Heart left ventricle (tissue), 13 donors: ENCODE data around the gene WFDC12.

Experiments
- POLR2A ChIP-seq, 2 donors: fragments of 450-650 bp; IDR thresholded peaks; one replicate each; pipeline ENCODE4 v1.6.1; 2017; ENCODE audit warnings: antibody characterized with exemption in 2 of 2, mild to moderate bottlenecking in 2 of 2, moderate library complexity in 2 of 2
- TF ChIP-seq, protein P1 (sequence below), 12 donors: fragments of 200-600 bp; sonication (generic) in 4 of 12; IDR thresholded peaks; one replicate each; pipeline versions ENCODE4 v1.5.0 to v1.8.0; 2018 to 2022; ENCODE audit warnings: antibody characterized with exemption in 12 of 12, mild to moderate bottlenecking in 5 of 12
- donor health status: ischemic (EF 13 %, LVEDD 7.1; RV severe dilation, severe dysfunction).
- donor health status: DM: no; HTN: yes; CAD: no.
- donor health status: DM: no; HTN: no; CAD: no.
- donor health status: ischemic (EF 25% LVEDD 6.9; RV normal size, moderate dysfunction).
- donor health status: ischemic (EF 25% LVEDD 5.7; RV mildly dilated, moderate dysfunction).
- donor health status: ischemic (EF 35%, LVEDD 5.7; RV mildly dilated, moderate dysfunction).
- donor health status: nonischemic (EF 11% LVEDD 7.7; RV severe dilation, severe dysfunction).
- donor health status: DM: yes; HTN: yes; CAD: no.
- donor health status: PGD.
- donor health status: ischemic (EF 29% LVEDD 5.4; RV normal size, mild dysfunction).
- donor health status: nonischemic (EF 23%, LVEDD 6.1; RV moderate dilation, normal function).

DNA sequence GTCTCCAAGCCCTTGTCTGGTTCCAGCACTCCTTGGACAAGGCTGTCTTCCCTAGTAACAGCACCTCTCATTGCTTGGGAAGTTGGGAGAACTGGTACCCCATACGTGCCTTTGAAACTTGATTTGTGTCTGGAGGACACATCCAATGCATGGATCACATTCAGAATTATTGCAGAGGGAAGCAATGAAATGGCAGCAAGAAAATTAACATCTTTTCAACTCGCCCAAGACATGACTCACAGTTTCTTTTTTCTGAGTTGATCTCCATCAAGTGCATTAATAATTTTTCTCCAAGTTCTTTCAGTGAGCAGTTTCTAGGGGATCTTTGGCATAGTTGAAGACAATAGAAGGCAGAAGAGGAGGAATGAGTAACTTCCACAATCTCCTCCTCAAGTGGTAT lies 28.1 kb upstream of the WFDC12 start:
- TF ChIP-seq, protein P1, sequence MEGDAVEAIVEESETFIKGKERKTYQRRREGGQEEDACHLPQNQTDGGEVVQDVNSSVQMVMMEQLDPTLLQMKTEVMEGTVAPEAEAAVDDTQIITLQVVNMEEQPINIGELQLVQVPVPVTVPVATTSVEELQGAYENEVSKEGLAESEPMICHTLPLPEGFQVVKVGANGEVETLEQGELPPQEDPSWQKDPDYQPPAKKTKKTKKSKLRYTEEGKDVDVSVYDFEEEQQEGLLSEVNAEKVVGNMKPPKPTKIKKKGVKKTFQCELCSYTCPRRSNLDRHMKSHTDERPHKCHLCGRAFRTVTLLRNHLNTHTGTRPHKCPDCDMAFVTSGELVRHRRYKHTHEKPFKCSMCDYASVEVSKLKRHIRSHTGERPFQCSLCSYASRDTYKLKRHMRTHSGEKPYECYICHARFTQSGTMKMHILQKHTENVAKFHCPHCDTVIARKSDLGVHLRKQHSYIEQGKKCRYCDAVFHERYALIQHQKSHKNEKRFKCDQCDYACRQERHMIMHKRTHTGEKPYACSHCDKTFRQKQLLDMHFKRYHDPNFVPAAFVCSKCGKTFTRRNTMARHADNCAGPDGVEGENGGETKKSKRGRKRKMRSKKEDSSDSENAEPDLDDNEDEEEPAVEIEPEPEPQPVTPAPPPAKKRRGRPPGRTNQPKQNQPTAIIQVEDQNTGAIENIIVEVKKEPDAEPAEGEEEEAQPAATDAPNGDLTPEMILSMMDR (IDR thresholded peaks at IDR 0.05) = no peak
- TF ChIP-seq POLR2A (IDR thresholded peaks at IDR 0.05) = no peak
